ENCODE results near the gene C1GALT1C1.

The C1GALT1C1 gene

GRCh38 chrX:120625371-120625770 is 4.5 kb downstream of the C1GALT1C1 start:
- FAIRE-seq: no peak
- DNase-seq (ENCODE audit: insufficient read length, low spot score): no peak
- TF ChIP-seq CTCF (IDR thresholded peaks at IDR 0.05; ENCODE audit: insufficient read depth, missing control alignments): no peak

GRCh38 chrX:120617996-120618630 is 11.7 kb downstream of the C1GALT1C1 start:
- DNase-seq (ENCODE audit: insufficient read length, low spot score): no peak
- FAIRE-seq: no peak

GRCh38 chrX:120614816-120615215 is 15.0 kb downstream of the C1GALT1C1 start:
- TF ChIP-seq CTCF (IDR thresholded peaks at IDR 0.05; ENCODE audit: insufficient read depth, missing control alignments): no peak
- FAIRE-seq (no peak), DNase-seq (ENCODE audit: insufficient read length, low spot score) (no peak)

More at GRCh38 chrX:120617996-120618630, 11.7 kb downstream of the C1GALT1C1 start:
- TF ChIP-seq CTCF (IDR thresholded peaks at IDR 0.05; ENCODE audit: insufficient read depth, missing control alignments): no peak

- DNase-seq (ENCODE audit: insufficient read length, low spot score) (no peak), FAIRE-seq (no peak)
- no peak for TF ChIP-seq CTCF (IDR thresholded peaks at IDR 0.05; ENCODE audit: insufficient read depth, missing control alignments)
These were observed 17.8 kb downstream of the C1GALT1C1 start for GRCh38 chrX:120612086-120612485.

- TF ChIP-seq CTCF (IDR thresholded peaks at IDR 0.05; ENCODE audit: insufficient read depth, missing control alignments): no peak
- DNase-seq (ENCODE audit: insufficient read length, low spot score): no peak
- no peak for FAIRE-seq
These were observed 25.5 kb downstream of the C1GALT1C1 start for GRCh38 chrX:120604361-120604782.

- no peak for TF ChIP-seq CTCF (IDR thresholded peaks at IDR 0.05; ENCODE audit: insufficient read depth, missing control alignments)
- FAIRE-seq (peak; percentile 70), DNase-seq (ENCODE audit: insufficient read length, low spot score) (no peak)
These were observed 26.0 kb downstream of the C1GALT1C1 start, which contains the start of gene MCTS1 for GRCh38 chrX:120603707-120604360. MCTS1 (plus strand) TSS chrX:120604101; CDS start chrX:120604237, 136 bp downstream.

- TF ChIP-seq CTCF (IDR thresholded peaks at IDR 0.05; ENCODE audit: insufficient read depth, missing control alignments): no peak
- peak; percentile 21 for FAIRE-seq
- DNase-seq (ENCODE audit: insufficient read length, low spot score): no peak
These were observed 44.2 kb downstream of the C1GALT1C1 start for GRCh38 chrX:120585702-120586101.
